GM12872 (cell line): ENCODE data around the gene EPHB1.

Experiments used
- TF ChIP-seq, protein P1 (sequence below): IDR thresholded peaks from 3 replicates; pipeline ENCODE4 v1.5.1; 2011; ENCODE audit warnings: low read depth, mild to moderate bottlenecking, low read length, moderate library complexity; ENCODE audit not compliant: insufficient read depth

Gene EPHB1

DNA sequence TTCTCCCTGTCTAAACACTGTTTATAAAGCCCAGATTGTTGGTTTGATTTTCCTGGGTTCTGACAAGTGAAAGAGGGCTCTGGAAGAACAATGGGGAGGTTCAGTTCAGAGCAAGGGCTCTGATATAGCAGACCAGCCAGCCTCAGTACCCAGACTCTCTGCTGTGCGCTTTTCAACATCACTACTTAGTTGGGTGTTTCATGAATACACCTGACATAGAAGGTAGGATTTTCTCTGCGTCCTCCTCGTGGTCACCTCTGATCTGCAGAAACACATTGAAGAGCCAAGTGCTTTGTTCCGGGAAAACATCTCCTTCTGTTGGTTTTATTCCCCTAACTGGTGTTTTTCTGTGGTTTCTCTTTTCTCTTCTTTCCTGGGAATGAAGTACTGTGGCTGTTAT, 99.5 kb downstream of the EPHB1 start:
- TF ChIP-seq, protein P1, sequence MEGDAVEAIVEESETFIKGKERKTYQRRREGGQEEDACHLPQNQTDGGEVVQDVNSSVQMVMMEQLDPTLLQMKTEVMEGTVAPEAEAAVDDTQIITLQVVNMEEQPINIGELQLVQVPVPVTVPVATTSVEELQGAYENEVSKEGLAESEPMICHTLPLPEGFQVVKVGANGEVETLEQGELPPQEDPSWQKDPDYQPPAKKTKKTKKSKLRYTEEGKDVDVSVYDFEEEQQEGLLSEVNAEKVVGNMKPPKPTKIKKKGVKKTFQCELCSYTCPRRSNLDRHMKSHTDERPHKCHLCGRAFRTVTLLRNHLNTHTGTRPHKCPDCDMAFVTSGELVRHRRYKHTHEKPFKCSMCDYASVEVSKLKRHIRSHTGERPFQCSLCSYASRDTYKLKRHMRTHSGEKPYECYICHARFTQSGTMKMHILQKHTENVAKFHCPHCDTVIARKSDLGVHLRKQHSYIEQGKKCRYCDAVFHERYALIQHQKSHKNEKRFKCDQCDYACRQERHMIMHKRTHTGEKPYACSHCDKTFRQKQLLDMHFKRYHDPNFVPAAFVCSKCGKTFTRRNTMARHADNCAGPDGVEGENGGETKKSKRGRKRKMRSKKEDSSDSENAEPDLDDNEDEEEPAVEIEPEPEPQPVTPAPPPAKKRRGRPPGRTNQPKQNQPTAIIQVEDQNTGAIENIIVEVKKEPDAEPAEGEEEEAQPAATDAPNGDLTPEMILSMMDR = no peak

DNA sequence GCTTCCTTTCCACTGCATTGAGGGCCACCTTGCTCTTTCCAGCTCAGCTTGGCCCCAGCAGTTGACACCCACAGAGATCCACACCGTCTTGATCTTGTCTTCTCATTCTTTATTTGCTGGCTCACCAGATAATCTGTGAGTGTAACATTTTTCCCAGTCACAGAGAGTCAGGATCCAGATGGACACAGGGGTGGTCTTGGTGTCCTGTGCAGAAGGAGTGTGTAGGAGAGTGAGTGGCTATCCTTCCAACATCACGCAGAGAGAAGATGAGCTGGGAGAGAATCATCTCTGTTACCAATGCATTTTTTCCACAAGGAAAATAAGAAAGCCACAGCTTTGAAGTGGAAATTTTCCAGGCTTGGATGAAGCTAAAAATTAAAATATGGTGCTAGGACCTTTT, 100.1 kb downstream of the EPHB1 start:
- TF ChIP-seq, protein P1 = no peak

DNA sequence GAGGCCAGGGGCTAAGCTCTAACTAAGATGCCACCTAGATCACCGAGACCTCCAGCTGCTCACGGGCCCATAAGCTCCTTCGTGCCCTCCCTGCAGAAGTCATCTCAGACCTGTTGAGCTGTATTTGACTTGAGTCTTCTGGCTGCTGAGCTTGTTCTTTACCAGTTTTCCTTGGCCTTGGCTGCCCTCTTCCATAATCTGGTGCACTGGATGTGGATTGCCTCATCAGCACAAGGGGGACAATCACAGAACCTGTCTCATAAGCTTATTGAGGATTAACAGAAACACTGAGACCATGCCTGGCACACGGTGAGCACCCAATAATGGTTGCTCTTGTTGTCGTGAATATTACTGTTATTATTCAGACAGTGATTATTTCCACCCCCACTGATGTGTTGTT, 101.1 kb downstream of the EPHB1 start:
- TF ChIP-seq, protein P1 = no peak

GRCh38 chr3:134896696-134897095, 101.6 kb downstream of the EPHB1 start:
- TF ChIP-seq, protein P1 = no peak

DNA sequence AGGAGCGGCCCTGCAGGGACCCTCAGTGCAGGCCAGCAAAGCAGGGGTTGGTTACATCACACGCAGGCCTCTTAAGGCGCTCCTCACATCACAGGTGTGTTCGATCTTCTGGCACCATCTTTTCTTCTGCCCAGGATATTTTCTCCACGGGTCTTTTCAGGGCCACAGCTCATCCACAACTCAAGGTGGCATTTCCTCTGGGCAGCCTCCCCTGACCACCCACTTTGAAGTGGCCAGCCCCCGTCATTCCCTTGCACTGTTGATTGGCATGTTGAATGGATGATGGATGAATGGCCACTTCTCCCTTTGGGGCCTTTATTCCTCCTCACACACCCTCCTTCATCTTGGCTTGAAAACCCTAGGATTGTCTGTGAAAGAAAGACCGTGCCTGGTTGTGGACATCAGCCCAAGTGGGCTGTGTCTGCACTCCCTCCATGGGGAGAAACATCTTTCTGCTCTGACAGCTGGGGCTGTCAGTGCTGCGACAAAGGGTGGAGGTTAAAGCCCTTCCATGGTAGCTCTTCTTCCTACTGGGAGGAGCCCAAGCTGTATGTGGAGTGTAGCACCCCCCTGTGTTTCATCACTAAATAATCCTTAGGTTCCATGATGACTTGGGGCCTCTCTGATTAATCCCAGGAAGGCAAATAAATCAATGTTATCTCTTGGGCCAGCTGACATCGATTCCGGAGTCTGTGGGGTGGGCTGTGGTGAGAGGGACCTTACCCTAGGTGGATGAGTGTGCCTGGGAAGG, 102.5 kb downstream of the EPHB1 start:
- TF ChIP-seq, protein P1 = no peak

DNA sequence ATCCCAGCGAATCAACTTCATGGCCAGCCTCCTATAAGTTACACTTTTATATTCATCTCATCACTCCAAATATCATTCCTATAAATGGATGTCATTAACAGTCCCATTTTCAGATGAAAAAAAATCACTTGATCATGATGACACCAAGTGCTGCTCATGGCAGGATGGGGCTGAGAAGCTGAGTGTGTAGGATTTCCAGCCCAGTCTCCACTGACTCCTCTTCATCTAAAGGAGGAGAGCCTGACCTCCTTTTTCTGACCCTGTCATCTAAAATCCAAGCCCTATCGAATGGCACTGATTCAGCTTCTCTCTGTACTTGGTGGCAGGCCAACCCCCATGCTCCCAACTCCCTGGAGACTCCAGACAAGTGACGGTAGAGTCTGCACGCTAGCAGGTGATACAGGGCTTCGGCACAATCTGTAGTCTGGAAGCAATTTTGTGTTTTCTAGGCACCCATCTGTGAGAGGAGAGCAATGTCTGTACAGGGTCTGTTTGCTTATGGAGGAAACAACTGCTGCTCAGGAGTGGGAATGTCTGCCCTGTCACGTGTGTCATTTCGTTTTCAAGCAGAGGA, 103.2 kb downstream of the EPHB1 start:
- TF ChIP-seq, protein P1 = no peak

- TF ChIP-seq, protein P1 = no peak
These were observed 104.7 kb downstream of the EPHB1 start for GRCh38 chr3:134899786-134900185.
